ENCODE results near the gene ARHGAP12. TPM values are rescaled to one million over a fixed set of nuclear protein-coding genes. Genes with fewer than 3 reads are reported as not detected.

Gene ARHGAP12
- total and polyA plus RNA-seq, 5 experiments from 2014 or later, result 9.9 to 35.0 (median 11.3) TPM

GRCh38 chr10:31887850-31888249 lies 40.8 kb downstream of the ARHGAP12 start:
- H3K27ac Mint-ChIP-seq, result peak overlapping the region in 1 of 10 donors; percentile 27
- DNase-seq (no peak), ATAC-seq (no peak)
- H3K4me1 Mint-ChIP-seq, result peaks cover 26 to 53% (median 44%) of the 10 kb centered on the region in 4 donors
- H3K4me3 Mint-ChIP-seq, result no peak overlapping the region
- peaks cover 0 to 5% (median 0%) of the 10 kb centered on the region in 9 donors for H3K9me3 Mint-ChIP-seq
- peaks cover 0 to 32% (median 12%) of the 10 kb centered on the region in 3 donors for H3K36me3 Mint-ChIP-seq
- POLR2A ChIA-PET, result no interaction called here
- no peaks in the 10 kb centered on the region for H3K27me3 Mint-ChIP-seq

GRCh38 chr10:31886885-31887284 lies 41.7 kb downstream of the ARHGAP12 start:
- POLR2A ChIA-PET, result no interaction called here
- Mint-ChIP-seq H3K4me1 (peaks cover 22 to 49% (median 39%) of the 10 kb centered on the region in 4 donors), H3K4me3 (no peak overlapping the region), H3K27me3 (no peaks in the 10 kb centered on the region), H3K27ac (peak overlapping the region in 3 of 10 donors; percentile 0 to 27 (median 8)), H3K36me3 (peaks cover 0 to 29% (median 11%) of the 10 kb centered on the region in 3 donors), H3K9me3 (peaks cover 0 to 2% (median 0%) of the 10 kb centered on the region in 9 donors)
- DNase-seq, result no peak
- no peak for ATAC-seq

DNA sequence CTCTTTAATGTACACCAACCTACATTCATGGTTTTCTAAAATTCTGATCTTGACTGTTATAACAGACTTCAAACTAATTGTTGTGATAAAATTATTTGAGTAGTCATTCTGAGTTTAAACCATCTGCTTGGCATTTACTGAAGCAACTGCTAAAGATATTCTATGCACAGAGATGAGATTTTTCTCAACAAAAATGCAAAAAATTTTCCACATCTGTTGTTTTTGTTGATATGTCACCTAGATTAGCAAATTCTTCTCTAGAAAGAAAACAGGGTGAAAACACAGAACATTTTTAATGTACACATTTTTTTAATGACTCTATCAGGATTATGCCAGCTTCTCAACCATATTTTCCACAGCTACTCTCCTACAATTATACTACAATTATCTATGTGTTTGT lies 42.7 kb downstream of the ARHGAP12 start:
- Mint-ChIP-seq H3K36me3 (peaks cover 0 to 25% (median 3%) of the 10 kb centered on the region in 3 donors), H3K4me1 (peaks cover 15 to 41% (median 33%) of the 10 kb centered on the region in 4 donors), H3K27ac (peak overlapping the region in 2 of 10 donors; percentile 6 to 52), H3K9me3 (no peaks in the 10 kb centered on the region), H3K27me3 (no peaks in the 10 kb centered on the region), H3K4me3 (no peak overlapping the region)
- ATAC-seq (no peak), DNase-seq (no peak)
- POLR2A ChIA-PET, result no interaction called here

GRCh38 chr10:31884386-31884785 lies 44.2 kb downstream of the ARHGAP12 start:
- Mint-ChIP-seq H3K4me1 (peaks cover 15 to 38% (median 35%) of the 10 kb centered on the region in 4 donors), H3K36me3 (peaks cover 0 to 26% (median 3%) of the 10 kb centered on the region in 3 donors), H3K9me3 (no peaks in the 10 kb centered on the region), H3K27ac (no peak overlapping the region), H3K27me3 (no peaks in the 10 kb centered on the region), H3K4me3 (no peak overlapping the region)
- POLR2A ChIA-PET, result no interaction called here
- DNase-seq, result no peak
- ATAC-seq, result no peak

DNA sequence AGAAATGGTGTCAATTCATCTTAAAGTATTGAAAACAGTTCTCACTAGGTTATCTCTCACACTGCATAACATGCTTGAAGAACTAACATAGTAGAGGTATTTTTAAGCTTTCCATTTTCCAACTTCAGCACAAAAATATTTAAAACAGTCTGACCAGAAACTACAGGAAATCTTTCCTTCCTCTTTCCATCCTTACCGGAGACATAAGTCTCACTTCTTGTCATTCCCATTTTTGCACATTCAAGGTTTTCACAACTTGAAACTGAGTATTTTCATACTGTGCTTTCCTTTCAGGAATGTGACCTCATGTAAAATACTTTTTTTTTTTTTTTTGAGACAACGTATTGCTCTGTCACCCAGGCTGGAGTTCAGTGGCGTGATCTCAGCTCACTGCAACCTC lies 45.2 kb downstream of the ARHGAP12 start:
- no peaks in the 10 kb centered on the region for H3K9me3 Mint-ChIP-seq
- ATAC-seq (no peak), DNase-seq (no peak)
- peak overlapping the region in 2 of 10 donors; percentile 22 to 25 for H3K27ac Mint-ChIP-seq
- POLR2A ChIA-PET, result no interaction called here
- H3K36me3 Mint-ChIP-seq, result peaks cover 0 to 26% (median 3%) of the 10 kb centered on the region in 3 donors
- no peak overlapping the region for H3K4me3 Mint-ChIP-seq
- H3K27me3 Mint-ChIP-seq, result no peaks in the 10 kb centered on the region
- peaks cover 12 to 37% (median 33%) of the 10 kb centered on the region in 4 donors for H3K4me1 Mint-ChIP-seq

DNA sequence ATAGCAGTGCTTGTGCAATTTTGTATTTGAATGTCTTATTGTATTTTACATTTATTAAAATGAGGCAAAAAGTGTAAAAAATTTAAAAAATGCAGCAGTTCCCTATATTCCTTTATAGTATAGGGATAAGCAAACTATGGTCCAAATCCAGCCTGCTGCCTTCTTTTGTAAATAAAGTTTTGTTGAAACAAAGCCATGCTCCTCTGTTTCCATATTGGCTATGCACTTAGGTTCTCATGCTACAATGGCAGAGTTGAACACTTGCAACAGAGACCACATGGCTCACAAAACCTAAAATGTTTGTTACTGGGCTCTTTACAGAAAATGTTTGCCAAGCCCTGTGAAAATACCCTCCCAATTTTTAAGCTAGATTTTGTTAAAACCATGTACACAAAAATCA lies 50.1 kb downstream of the ARHGAP12 start:
- POLR2A ChIA-PET, result no interaction called here
- Mint-ChIP-seq H3K36me3 (peaks cover 0 to 8% (median 2%) of the 10 kb centered on the region in 3 donors), H3K27ac (peak overlapping the region in 1 of 10 donors; percentile 29), H3K9me3 (no peaks in the 10 kb centered on the region), H3K27me3 (no peaks in the 10 kb centered on the region), H3K4me3 (no peak overlapping the region), H3K4me1 (peaks cover 0 to 29% (median 16%) of the 10 kb centered on the region in 4 donors)
- DNase-seq (no peak), ATAC-seq (no peak)

DNA sequence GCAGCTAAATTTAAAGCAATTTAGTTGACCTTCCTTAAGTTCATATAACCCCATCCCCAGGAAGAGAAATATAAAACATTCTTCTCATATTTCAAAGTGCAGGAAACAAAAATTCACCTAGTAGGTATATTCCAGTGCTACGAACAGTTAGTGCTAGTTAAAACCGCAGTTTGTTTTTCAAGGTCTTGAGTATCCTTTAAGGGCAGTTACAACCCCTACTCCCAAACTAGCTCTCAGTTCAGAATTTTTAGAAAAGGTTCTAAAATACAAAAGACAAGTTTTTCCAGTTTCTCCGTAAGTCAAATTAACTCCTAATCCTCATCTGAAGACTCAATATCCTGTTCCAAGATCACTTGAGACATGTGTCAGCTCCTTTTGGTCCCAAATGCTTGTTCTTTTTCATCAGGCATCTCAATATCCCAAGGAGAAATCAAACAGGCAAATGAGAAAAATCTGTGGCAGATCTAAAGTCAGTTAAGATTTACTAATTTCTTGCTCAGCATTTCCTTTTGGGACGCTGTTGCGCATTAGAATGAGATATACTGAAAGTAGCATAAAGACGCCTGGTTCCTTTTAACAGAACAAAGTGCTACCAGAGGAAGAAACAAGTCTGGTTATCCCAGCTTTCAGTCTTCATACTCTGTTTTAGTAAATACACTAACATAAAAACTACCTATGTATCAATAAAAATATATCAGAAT lies 51.8 kb downstream of the ARHGAP12 start:
- ATAC-seq (no peak), DNase-seq (no peak)
- H3K4me3 Mint-ChIP-seq, result no peak overlapping the region
- H3K9me3 Mint-ChIP-seq, result no peaks in the 10 kb centered on the region
- H3K4me1 Mint-ChIP-seq, result peaks cover 0 to 23% (median 14%) of the 10 kb centered on the region in 4 donors
- POLR2A ChIA-PET, result no interaction called here
- H3K36me3 Mint-ChIP-seq, result peaks cover 0 to 5% (median 2%) of the 10 kb centered on the region in 3 donors
- H3K27ac Mint-ChIP-seq, result no peak overlapping the region
- no peaks in the 10 kb centered on the region for H3K27me3 Mint-ChIP-seq

- H3K27me3 Mint-ChIP-seq, result no peaks in the 10 kb centered on the region
- peaks cover 0 to 23% (median 14%) of the 10 kb centered on the region in 4 donors for H3K4me1 Mint-ChIP-seq
- no peak overlapping the region for H3K4me3 Mint-ChIP-seq
- no peak for DNase-seq
- POLR2A ChIA-PET, result no interaction called here
- H3K36me3 Mint-ChIP-seq, result peaks cover 0 to 2% (median 2%) of the 10 kb centered on the region in 3 donors
- peak overlapping the region in 1 of 10 donors; percentile 14 for H3K27ac Mint-ChIP-seq
- no peak for ATAC-seq
- H3K9me3 Mint-ChIP-seq, result no peaks in the 10 kb centered on the region
These were observed 53.0 kb downstream of the ARHGAP12 start for GRCh38 chr10:31875608-31876007.

DNA sequence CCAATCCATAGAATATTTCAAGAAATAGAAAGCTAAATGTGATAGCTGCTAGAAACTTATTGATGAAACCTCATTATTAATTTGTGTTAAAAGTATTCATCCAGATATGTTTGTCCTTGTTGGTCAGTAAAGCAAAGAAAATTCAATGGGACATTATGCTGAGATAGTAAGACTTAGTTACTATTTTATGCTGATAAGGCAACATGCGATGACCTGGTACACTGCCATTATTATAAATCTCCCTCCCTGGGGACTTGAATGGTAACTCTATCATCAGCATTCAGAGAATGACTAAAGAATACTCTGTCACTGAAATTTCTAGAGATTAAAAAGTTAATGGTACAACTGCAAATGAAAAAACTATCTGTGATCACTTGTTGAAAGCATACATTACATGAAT lies 54.9 kb downstream of the ARHGAP12 start:
- Mint-ChIP-seq H3K9me3 (no peaks in the 10 kb centered on the region), H3K27me3 (no peaks in the 10 kb centered on the region), H3K4me3 (no peak overlapping the region), H3K4me1 (peaks cover 0 to 22% (median 13%) of the 10 kb centered on the region in 4 donors), H3K36me3 (peaks cover 0 to 2% (median 2%) of the 10 kb centered on the region in 3 donors), H3K27ac (no peak overlapping the region)
- DNase-seq, result no peak
- POLR2A ChIA-PET, result no interaction called here
- ATAC-seq, result no peak

DNA sequence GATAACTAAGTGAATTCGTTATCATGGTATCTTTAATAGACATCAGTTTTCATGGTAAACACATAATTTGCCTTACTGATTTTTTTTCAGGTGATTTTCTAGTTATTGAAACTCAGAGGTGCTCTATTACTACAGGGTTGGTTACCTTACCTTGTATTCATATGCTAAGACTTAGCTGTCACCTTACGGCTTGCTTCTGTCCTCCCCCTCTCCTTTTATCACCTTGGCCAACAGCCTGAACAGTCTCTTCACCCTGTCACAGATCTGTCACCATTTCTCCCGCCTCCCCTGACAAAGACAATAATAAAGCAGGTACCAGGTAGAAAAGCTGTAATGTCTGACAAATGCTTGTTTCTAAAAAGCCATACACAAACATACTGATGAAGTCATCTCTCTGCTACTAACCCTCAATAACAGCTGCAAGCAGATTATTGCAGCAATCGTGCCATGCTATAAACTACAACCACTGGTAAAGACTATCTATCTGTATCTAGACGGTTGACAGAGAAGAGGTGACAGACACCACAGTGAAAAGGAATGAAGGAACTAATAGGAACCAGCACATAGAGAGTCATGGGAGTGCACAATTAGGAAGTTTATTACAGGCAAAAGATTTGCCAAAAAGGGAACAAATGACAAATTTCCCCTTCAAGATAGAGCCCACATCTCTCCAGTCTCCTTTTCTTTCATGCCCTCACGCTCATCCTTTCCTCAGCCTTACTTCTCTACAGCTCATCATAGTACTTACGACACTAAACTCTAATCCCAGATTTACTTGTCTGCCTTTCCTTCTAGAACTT lies 57.2 kb downstream of the ARHGAP12 start:
- no peak overlapping the region for H3K27ac Mint-ChIP-seq
- ATAC-seq (no peak), DNase-seq (no peak)
- H3K36me3 Mint-ChIP-seq, result peaks cover 0 to 1% (median 0%) of the 10 kb centered on the region in 3 donors
- no peaks in the 10 kb centered on the region for H3K27me3 Mint-ChIP-seq
- no peaks in the 10 kb centered on the region for H3K9me3 Mint-ChIP-seq
- POLR2A ChIA-PET, result no interaction called here
- peaks cover 0 to 18% (median 4%) of the 10 kb centered on the region in 4 donors for H3K4me1 Mint-ChIP-seq
- H3K4me3 Mint-ChIP-seq, result no peak overlapping the region

DNA sequence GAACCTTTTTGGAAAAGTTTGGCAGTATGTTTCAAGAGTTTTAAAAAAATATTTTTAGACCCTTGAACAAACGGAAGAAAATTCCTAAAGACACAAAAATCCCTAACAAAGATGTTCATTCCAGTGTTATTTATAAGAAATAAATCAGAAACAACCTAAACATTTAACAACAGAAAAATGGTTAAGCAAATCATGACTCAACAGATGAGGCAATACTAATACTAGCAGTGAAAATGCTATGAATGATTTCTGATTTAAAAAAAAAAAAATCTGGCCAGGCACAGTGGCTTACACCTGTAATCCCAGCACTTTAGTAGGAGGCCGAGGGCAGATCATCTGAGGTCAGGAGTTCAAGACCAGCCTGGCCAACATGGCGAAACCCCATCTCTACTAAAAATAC lies 61.0 kb downstream of the ARHGAP12 start:
- DNase-seq, result no peak
- ATAC-seq, result no peak
- Mint-ChIP-seq H3K27me3 (no peaks in the 10 kb centered on the region), H3K9me3 (no peaks in the 10 kb centered on the region), H3K36me3 (peaks cover 0 to 5% (median 0%) of the 10 kb centered on the region in 3 donors), H3K4me3 (no peak overlapping the region), H3K4me1 (peaks cover 14 to 33% (median 20%) of the 10 kb centered on the region in 4 donors), H3K27ac (no peak overlapping the region)
- POLR2A ChIA-PET, result no interaction called here

GRCh38 chr10:31866118-31866670 lies 62.4 kb downstream of the ARHGAP12 start:
- no peak for ATAC-seq
- DNase-seq, result no peak
- no peak overlapping the region for H3K4me3 Mint-ChIP-seq
- peaks cover 16 to 37% (median 23%) of the 10 kb centered on the region in 4 donors for H3K4me1 Mint-ChIP-seq
- H3K27me3 Mint-ChIP-seq, result no peaks in the 10 kb centered on the region
- peaks cover 2 to 8% (median 3%) of the 10 kb centered on the region in 3 donors for H3K36me3 Mint-ChIP-seq
- POLR2A ChIA-PET, result no interaction called here
- peak overlapping the region in 5 of 10 donors; percentile 2 to 77 (median 27) for H3K27ac Mint-ChIP-seq
- no peaks in the 10 kb centered on the region for H3K9me3 Mint-ChIP-seq

Data from naive thymus-derived CD8-positive, alpha-beta T cell (primary cell).